ENCODE data around the gene CMTR1.

CMTR1 gene

GRCh38 chr6:37525460-37526357 is 92.7 kb downstream of the CMTR1 start:
- TF ChIP-seq GATA2 (IDR thresholded peaks at IDR 0.05; ENCODE audit: low read depth, low read length) (no peak), GATA3 (IDR thresholded peaks at IDR 0.05; ENCODE audit: low read depth, low read length) (no peak)

DNA sequence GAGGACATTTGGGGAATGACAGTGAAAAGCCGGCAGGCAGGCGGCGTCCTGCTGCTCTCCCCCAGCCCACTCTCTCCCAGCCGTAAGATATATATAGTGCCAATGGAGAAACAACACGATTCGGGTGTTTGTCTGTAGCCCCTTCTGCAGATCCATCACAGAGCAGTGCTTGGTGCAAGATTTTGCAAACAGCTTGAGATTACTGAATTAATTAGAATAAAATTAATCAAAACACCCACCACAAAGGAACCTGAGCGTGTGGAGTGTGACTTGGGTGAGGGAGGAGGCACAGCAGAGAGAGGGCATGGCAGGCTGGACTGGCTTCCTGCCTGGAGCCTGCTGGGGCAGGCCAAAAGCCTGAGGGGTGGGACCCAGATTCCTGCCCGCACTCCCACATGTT is 95.5 kb downstream of the CMTR1 start:
- TF ChIP-seq GATA3 (IDR thresholded peaks at IDR 0.05; ENCODE audit: low read depth, low read length) (no peak), GATA2 (IDR thresholded peaks at IDR 0.05; ENCODE audit: low read depth, low read length) (no peak)

GRCh38 chr6:37530297-37530696 is 97.3 kb downstream of the CMTR1 start:
- TF ChIP-seq GATA2 (IDR thresholded peaks at IDR 0.05; ENCODE audit: low read depth, low read length) (no peak), GATA3 (IDR thresholded peaks at IDR 0.05; ENCODE audit: low read depth, low read length) (no peak)

DNA sequence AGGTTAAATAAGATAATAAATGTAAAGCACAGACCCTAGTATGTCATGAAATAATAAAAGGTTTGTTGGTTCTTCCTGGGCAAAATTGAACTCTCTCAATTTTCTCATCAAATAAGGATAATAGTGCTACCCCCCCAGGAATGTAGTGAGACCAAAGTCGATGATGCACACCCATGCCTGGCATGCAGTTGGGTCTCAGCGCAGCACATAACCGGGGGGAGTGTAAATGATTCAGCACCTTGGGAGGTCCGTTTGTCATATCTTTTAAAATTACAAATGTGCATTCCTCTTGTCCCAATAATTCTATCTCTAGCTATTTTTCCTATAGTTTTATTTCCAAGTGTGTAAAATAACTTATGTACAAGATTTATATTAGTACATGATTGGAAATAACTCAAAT is 98.0 kb downstream of the CMTR1 start:
- TF ChIP-seq GATA2 (IDR thresholded peaks at IDR 0.05; ENCODE audit: low read depth, low read length) (no peak), GATA3 (IDR thresholded peaks at IDR 0.05; ENCODE audit: low read depth, low read length) (no peak)

Data from SH-SY5Y (cell line).